K562 (cell line): Measurements from ENCODE around the gene LTB4R2.

Experiments
- BCLAF1 ChIP-seq, 2 experiments: fragments of 450-650 bp in 1 of 2; IDR thresholded peaks; 2 replicates each; pipeline ENCODE4 v1.6.1; 2011 to 2017; ENCODE audit warnings: low read depth in 2 of 2, antibody characterized with exemption in 1 of 2, borderline replicate concordance in 1 of 2, low read length in 1 of 2, mild to moderate bottlenecking in 1 of 2, mixed read lengths in 1 of 2; ENCODE audit not compliant: control insufficient read depth in 1 of 2
- BRF2 ChIP-seq: IDR thresholded peaks from 3 replicates; pipeline ENCODE4 v1.6.1; 2011; ENCODE audit warnings: borderline replicate concordance, mild to moderate bottlenecking; ENCODE audit not compliant: insufficient read length, insufficient read depth
- NR1H2 ChIP-seq: sonication (generic); formaldehyde crosslinking; IDR thresholded peaks from 2 replicates; pipeline ENCODE4 v1.4.0; 2020; ENCODE audit warnings: mild to moderate bottlenecking, missing genetic modification reagents
- POLR3G ChIP-seq: IDR thresholded peaks from 2 replicates; pipeline ENCODE4 v1.6.1; 2011; ENCODE audit not compliant: insufficient read length, insufficient replicate concordance; ENCODE audit errors: extremely low read depth
- SETDB1 ChIP-seq: IDR thresholded peaks from one replicate; pipeline ENCODE4 v1.6.1; 2012; ENCODE audit warnings: low read length, control low read depth, inconsistent platforms
- ZFP36 ChIP-seq: fragments of 150-350 bp; IDR thresholded peaks from 2 replicates; pipeline ENCODE4 v1.6.1; 2018; ENCODE audit warnings: low read length, low read depth; ENCODE audit not compliant: partially characterized antibody

- TF ChIP-seq NR1H2 (CRISPR knock-in tag) (no peak), ZFP36 (no peak), POLR3G (no peak), BRF2 (no peak), BCLAF1 (IDR thresholded peaks at IDR 0.05; ENCODE audit: borderline replicate concordance in 1 of 2, control insufficient read depth in 1 of 2, low read depth in 2 of 2, low read length in 1 of 2) (no peak), SETDB1 (no peak)
Observed at GRCh38 chr14:24291446-24292117, 18.4 kb upstream of the LTB4R2 start.
